Ramos (cell line): Measurements from ENCODE around the gene BGLAP.

ENCODE experiments used
- in situ Hi-C: fragments of 300-500 bp; cut with MboI; formaldehyde crosslinking; loops from one replicate; pipeline ENCODE4 v1.14.3; 2022; ENCODE audit warnings: low sequenced_read_pairs; ENCODE audit not compliant: unreplicated experiment

Gene BGLAP

GRCh38 chr1:156249593-156249992 lies 7.6 kb downstream of the BGLAP start:
- in situ Hi-C loops = no loop called here

- in situ Hi-C loops = no loop called here
Measured at GRCh38 chr1:156251527-156251926, 9.5 kb downstream of the BGLAP start.

GRCh38 chr1:156253634-156254033 lies 11.7 kb downstream of the BGLAP start:
- in situ Hi-C loops = no loop called here

- in situ Hi-C loops = no loop called here
Measured at GRCh38 chr1:156257711-156258110, 15.7 kb downstream of the BGLAP start.

GRCh38 chr1:156258859-156259258 lies 16.9 kb downstream of the BGLAP start:
- in situ Hi-C loops = no loop called here

- in situ Hi-C loops = no loop called here
Measured at GRCh38 chr1:156259805-156260204, 17.8 kb downstream of the BGLAP start.

GRCh38 chr1:156260896-156261295 lies 18.9 kb downstream of the BGLAP start:
- in situ Hi-C loops = no loop called here

GRCh38 chr1:156262461-156263287 lies 20.7 kb downstream of the BGLAP start:
- in situ Hi-C loops = no loop called here

GRCh38 chr1:156263288-156263655 lies 21.3 kb downstream of the BGLAP start:
- in situ Hi-C loops = no loop called here

- in situ Hi-C loops = no loop called here
Measured at GRCh38 chr1:156266051-156266450, 24.1 kb downstream of the BGLAP start.

GRCh38 chr1:156268336-156268735 lies 26.4 kb downstream of the BGLAP start:
- in situ Hi-C loops = no loop called here

- in situ Hi-C loops = no loop called here
Measured at GRCh38 chr1:156270314-156270713, 28.3 kb downstream of the BGLAP start.

GRCh38 chr1:156276532-156276931 lies 34.5 kb downstream of the BGLAP start:
- in situ Hi-C loops = no loop called here

- in situ Hi-C loops = no loop called here
Measured at GRCh38 chr1:156276966-156277381, 35.0 kb downstream of the BGLAP start.

- in situ Hi-C loops = no loop called here
Measured at GRCh38 chr1:156279837-156280236, 37.9 kb downstream of the BGLAP start.

- in situ Hi-C loops = no loop called here
Measured at GRCh38 chr1:156281281-156281680, 39.3 kb downstream of the BGLAP start.

GRCh38 chr1:156281693-156282478 lies 39.9 kb downstream of the BGLAP start:
- in situ Hi-C loops = no loop called here

GRCh38 chr1:156282479-156283222 lies 40.7 kb downstream of the BGLAP start, which contains the start of gene SMG5:
SMG5 (minus strand) TSS chr1:156282825; CDS start chr1:156282680, 145 bp downstream.
- in situ Hi-C loops = no loop called here

GRCh38 chr1:156283521-156283920 lies 41.5 kb downstream of the BGLAP start:
- in situ Hi-C loops = no loop called here

- in situ Hi-C loops = no loop called here
Measured at GRCh38 chr1:156284112-156284511, 42.1 kb downstream of the BGLAP start, which contains the start of gene TMEM79. TMEM79 (plus strand) TSS chr1:156284325; CDS start chr1:156285227, 902 bp downstream.

GRCh38 chr1:156284757-156285156 lies 42.8 kb downstream of the BGLAP start:
- in situ Hi-C loops = no loop called here
